ENCODE measurements around the gene WIPF3.

GRCh38 chr7:29770371-29770770 lies 35.9 kb upstream of the WIPF3 start:
- TF ChIP-seq POLR2AphosphoS5 (IDR thresholded peaks at IDR 0.05) (no peak), CTCF (IDR thresholded peaks at IDR 0.05) (no peak), POLR2A (IDR thresholded peaks at IDR 0.05) (no peak)
